HG02973 (cell line): Measurements from ENCODE around the gene COL5A1.

Experiments used
- ATAC-seq: cut with Tn5 transposase; IDR thresholded peaks from one replicate; pipeline ENCODE4 v1.9.1; 2021; ENCODE audit warnings: moderate library complexity; ENCODE audit not compliant: unreplicated experiment

COL5A1 gene

GRCh38 chr9:134782921-134783698 is 141.5 kb downstream of the COL5A1 start:
- ATAC-seq: no peak

- no peak for ATAC-seq
Measured at GRCh38 chr9:134783699-134784039, 142.1 kb downstream of the COL5A1 start.

GRCh38 chr9:134784577-134785305 is 143.1 kb downstream of the COL5A1 start:
- no peak for ATAC-seq

GRCh38 chr9:134785325-134786108 is 143.9 kb downstream of the COL5A1 start:
- ATAC-seq: no peak

- ATAC-seq: no peak
Measured at GRCh38 chr9:134787601-134788531, 146.3 kb downstream of the COL5A1 start.

GRCh38 chr9:134789168-134789567 is 147.6 kb downstream of the COL5A1 start:
- no peak for ATAC-seq

- no peak for ATAC-seq
Measured at GRCh38 chr9:134791009-134791408, 149.4 kb downstream of the COL5A1 start.

- no peak for ATAC-seq
Measured at GRCh38 chr9:134792627-134793026, 151.0 kb downstream of the COL5A1 start.

- no peak for ATAC-seq
Measured at GRCh38 chr9:134793288-134794188, 151.9 kb downstream of the COL5A1 start.

- ATAC-seq: no peak
Measured at GRCh38 chr9:134794663-134795370, 153.2 kb downstream of the COL5A1 start.

GRCh38 chr9:134795446-134795845 is 153.8 kb downstream of the COL5A1 start:
- no peak for ATAC-seq

GRCh38 chr9:134796882-134797281 is 155.3 kb downstream of the COL5A1 start:
- no peak for ATAC-seq

GRCh38 chr9:134800791-134801339 is 159.3 kb downstream of the COL5A1 start:
- no peak for ATAC-seq

GRCh38 chr9:134802216-134802795 is 160.7 kb downstream of the COL5A1 start:
- ATAC-seq: no peak

GRCh38 chr9:134804871-134805270 is 163.3 kb downstream of the COL5A1 start:
- no peak for ATAC-seq

GRCh38 chr9:134807716-134808446 is 166.3 kb downstream of the COL5A1 start:
- no peak for ATAC-seq

GRCh38 chr9:134808447-134808792 is 166.8 kb downstream of the COL5A1 start:
- ATAC-seq: no peak

GRCh38 chr9:134809292-134809691 is 167.7 kb downstream of the COL5A1 start:
- no peak for ATAC-seq
